Astrocyte (in vitro differentiated cells and primary cell): ENCODE data around the gene OSBPL1A. TPM values are rescaled to one million over a fixed set of nuclear protein-coding genes. Genes with fewer than 3 reads are reported as not detected.

Experiments used
- DNase-seq: peaks from one replicate; pipeline ENCODE4 v3.0.0-alpha.2; 2010; ENCODE audit warnings: low read depth
- FAIRE-seq: peaks from 2 replicates; lab custom pipeline; 2011; peaks lifted over from hg19 to GRCh38; lab: Jason Lieb, UNC
- H2AFZ ChIP-seq: 2 replicates; pipeline ENCODE4 v1.6.0; 2012; ENCODE audit warnings: low read depth, low read length, inconsistent platforms
- H3K27ac ChIP-seq: 2 replicates; pipeline ENCODE4 v1.5.1; 2011; ENCODE audit warnings: low read depth, low read length, inconsistent platforms
- H3K27me3 ChIP-seq: 2 replicates; pipeline ENCODE4 v1.6.0; 2011; ENCODE audit warnings: low read length, inconsistent platforms; ENCODE audit not compliant: insufficient read depth
- H3K36me3 ChIP-seq: 2 replicates; pipeline ENCODE4 v1.5.1; 2011; ENCODE audit warnings: low read length, inconsistent platforms; ENCODE audit not compliant: insufficient read depth
- H3K4me1 ChIP-seq: 2 replicates; pipeline ENCODE4 v1.5.1; 2011; ENCODE audit warnings: low read length, inconsistent platforms; ENCODE audit not compliant: insufficient read depth
- H3K4me2 ChIP-seq: 2 replicates; pipeline ENCODE4 v1.6.0; 2012; ENCODE audit warnings: low read length, inconsistent platforms
- H3K4me3 ChIP-seq: 2 replicates; pipeline ENCODE4 v1.5.1; 2011; ENCODE audit warnings: low read depth, mild to moderate bottlenecking, low read length, inconsistent platforms; ENCODE audit not compliant: insufficient read depth
- H3K79me2 ChIP-seq: 2 replicates; pipeline ENCODE4 v1.6.0; 2012; ENCODE audit warnings: mild to moderate bottlenecking, low read length, inconsistent platforms; ENCODE audit not compliant: insufficient read depth
- H3K9ac ChIP-seq: 2 replicates; pipeline ENCODE4 v1.6.0; 2012; ENCODE audit warnings: mild to moderate bottlenecking, low read length, inconsistent platforms
- H3K9me3 ChIP-seq: 2 replicates; pipeline ENCODE4 v1.5.1; 2012; ENCODE audit warnings: low read depth, mild to moderate bottlenecking, low read length, inconsistent platforms; ENCODE audit not compliant: insufficient read depth
- H4K20me1 ChIP-seq: 2 replicates; pipeline ENCODE4 v1.6.0; 2012; ENCODE audit warnings: low read length, inconsistent platforms; ENCODE audit not compliant: insufficient read depth
- H3K27ac Mint-ChIP-seq: one replicate; pipeline ENCODE4 v1.8.0; 2021; ENCODE audit warnings: mild to moderate bottlenecking, mixed read lengths; ENCODE audit not compliant: unreplicated experiment
- H3K27me3 Mint-ChIP-seq: one replicate; pipeline ENCODE4 v1.8.0; 2021; ENCODE audit warnings: low read depth, mixed read lengths; ENCODE audit not compliant: unreplicated experiment
- H3K36me3 Mint-ChIP-seq: one replicate; pipeline ENCODE4 v1.8.0; 2021; ENCODE audit warnings: low read depth, mixed read lengths; ENCODE audit not compliant: unreplicated experiment
- H3K4me1 Mint-ChIP-seq: one replicate; pipeline ENCODE4 v1.8.0; 2021; ENCODE audit warnings: low read depth, mixed read lengths; ENCODE audit not compliant: unreplicated experiment
- H3K4me3 Mint-ChIP-seq: one replicate; pipeline ENCODE4 v1.8.0; 2021; ENCODE audit warnings: mild to moderate bottlenecking, moderate library complexity, mixed read lengths; ENCODE audit not compliant: unreplicated experiment
- H3K9me3 Mint-ChIP-seq: one replicate; pipeline ENCODE4 v1.8.0; 2021; ENCODE audit warnings: mild to moderate bottlenecking, mixed read lengths; ENCODE audit not compliant: unreplicated experiment
- EZH2 ChIP-seq: IDR thresholded peaks from 2 replicates; pipeline ENCODE4 v1.6.1; 2012; ENCODE audit warnings: mild to moderate bottlenecking, low read length, inconsistent platforms; ENCODE audit not compliant: insufficient read depth
- total RNA-seq: library from RNA; stranded (reverse); gene quantifications from 2 replicates; pipeline ENCODE4 v1.2.1, GENCODE V29; 2021
- TF ChIP-seq, protein P1 (sequence below): IDR thresholded peaks from 2 replicates; pipeline ENCODE4 v1.5.1; 2011; ENCODE audit warnings: low read depth, mild to moderate bottlenecking, inconsistent platforms, low read length, moderate library complexity; ENCODE audit not compliant: insufficient read depth

The OSBPL1A gene
- total RNA-seq, 1 donor from 2014 or later: 27.7 TPM

- Histone ChIP-seq H3K4me1 (no peaks in the 10 kb centered on the region), H3K9ac (no peak overlapping the region), H3K4me3 (no peak overlapping the region), H3K36me3 (no peaks in the 10 kb centered on the region), H4K20me1 (no peaks in the 10 kb centered on the region), H3K79me2 (no peaks in the 10 kb centered on the region), H3K27me3 (no peaks in the 10 kb centered on the region), H3K4me2 (no peak overlapping the region), H3K9me3 (no peaks in the 10 kb centered on the region), H2AFZ (no peak overlapping the region), H3K27ac (no peak overlapping the region)
- Mint-ChIP-seq H3K4me1 (no peaks in the 10 kb centered on the region), H3K36me3 (no peaks in the 10 kb centered on the region), H3K9me3 (no peaks in the 10 kb centered on the region), H3K27me3 (no peaks in the 10 kb centered on the region), H3K27ac (no peak overlapping the region), H3K4me3 (no peak overlapping the region)
- TF ChIP-seq, protein P1, sequence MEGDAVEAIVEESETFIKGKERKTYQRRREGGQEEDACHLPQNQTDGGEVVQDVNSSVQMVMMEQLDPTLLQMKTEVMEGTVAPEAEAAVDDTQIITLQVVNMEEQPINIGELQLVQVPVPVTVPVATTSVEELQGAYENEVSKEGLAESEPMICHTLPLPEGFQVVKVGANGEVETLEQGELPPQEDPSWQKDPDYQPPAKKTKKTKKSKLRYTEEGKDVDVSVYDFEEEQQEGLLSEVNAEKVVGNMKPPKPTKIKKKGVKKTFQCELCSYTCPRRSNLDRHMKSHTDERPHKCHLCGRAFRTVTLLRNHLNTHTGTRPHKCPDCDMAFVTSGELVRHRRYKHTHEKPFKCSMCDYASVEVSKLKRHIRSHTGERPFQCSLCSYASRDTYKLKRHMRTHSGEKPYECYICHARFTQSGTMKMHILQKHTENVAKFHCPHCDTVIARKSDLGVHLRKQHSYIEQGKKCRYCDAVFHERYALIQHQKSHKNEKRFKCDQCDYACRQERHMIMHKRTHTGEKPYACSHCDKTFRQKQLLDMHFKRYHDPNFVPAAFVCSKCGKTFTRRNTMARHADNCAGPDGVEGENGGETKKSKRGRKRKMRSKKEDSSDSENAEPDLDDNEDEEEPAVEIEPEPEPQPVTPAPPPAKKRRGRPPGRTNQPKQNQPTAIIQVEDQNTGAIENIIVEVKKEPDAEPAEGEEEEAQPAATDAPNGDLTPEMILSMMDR: no peak
- TF ChIP-seq EZH2: no peak
- no peak for DNase-seq
- no peak for FAIRE-seq
Measured at GRCh38 chr18:24342347-24342746, 55.3 kb downstream of the OSBPL1A start.

- no peaks in the 10 kb centered on the region for H3K27me3 Mint-ChIP-seq
- H3K79me2 ChIP-seq: no peaks in the 10 kb centered on the region
- H3K27ac Mint-ChIP-seq: no peak overlapping the region
- no peak overlapping the region for H3K4me2 ChIP-seq
- no peak for DNase-seq
- H3K4me1 ChIP-seq: no peaks in the 10 kb centered on the region
- H3K36me3 Mint-ChIP-seq: no peaks in the 10 kb centered on the region
- H3K27ac ChIP-seq: no peak overlapping the region
- no peaks in the 10 kb centered on the region for H3K27me3 ChIP-seq
- H3K4me1 Mint-ChIP-seq: no peaks in the 10 kb centered on the region
- no peaks in the 10 kb centered on the region for H4K20me1 ChIP-seq
- TF ChIP-seq, protein P1: no peak
- no peak for TF ChIP-seq EZH2
- no peaks in the 10 kb centered on the region for H3K9me3 ChIP-seq
- no peaks in the 10 kb centered on the region for H3K36me3 ChIP-seq
- no peak overlapping the region for H3K9ac ChIP-seq
- H3K4me3 ChIP-seq: no peak overlapping the region
- FAIRE-seq: no peak
- no peaks in the 10 kb centered on the region for H3K9me3 Mint-ChIP-seq
- H3K4me3 Mint-ChIP-seq: no peak overlapping the region
- H2AFZ ChIP-seq: no peak overlapping the region
Measured at GRCh38 chr18:24341361-24341760, 56.3 kb downstream of the OSBPL1A start.

- Histone ChIP-seq H3K4me1 (no peaks in the 10 kb centered on the region), H3K27me3 (no peaks in the 10 kb centered on the region), H3K4me3 (no peak overlapping the region), H3K27ac (no peak overlapping the region), H3K36me3 (no peaks in the 10 kb centered on the region), H2AFZ (no peak overlapping the region), H3K79me2 (no peaks in the 10 kb centered on the region), H3K9me3 (no peaks in the 10 kb centered on the region), H4K20me1 (no peaks in the 10 kb centered on the region), H3K4me2 (no peak overlapping the region), H3K9ac (no peak overlapping the region)
- Mint-ChIP-seq H3K27me3 (no peaks in the 10 kb centered on the region), H3K4me3 (no peak overlapping the region), H3K4me1 (no peaks in the 10 kb centered on the region), H3K27ac (no peak overlapping the region), H3K9me3 (no peaks in the 10 kb centered on the region), H3K36me3 (peaks cover 4% of the 10 kb centered on the region)
- no peak for DNase-seq
- no peak for FAIRE-seq
- TF ChIP-seq, protein P1: no peak
- TF ChIP-seq EZH2: no peak
Measured at GRCh38 chr18:24333084-24333483, 64.5 kb downstream of the OSBPL1A start.
